ENCODE measurements around the gene CTDP1. TPM values are rescaled to one million over a fixed set of nuclear protein-coding genes. Genes with fewer than 3 reads are reported as not detected.

Gene CTDP1
- total RNA-seq, 4 donors from 2014 or later: 18.6 to 35.3 (median 27.4) TPM

- no peak for TF ChIP-seq EP300 (IDR thresholded peaks at IDR 0.05)
- TF ChIP-seq POLR2AphosphoS5 (IDR thresholded peaks at IDR 0.05): no peak
- no peak for TF ChIP-seq POLR2A (IDR thresholded peaks at IDR 0.05)
- no peak for TF ChIP-seq CTCF (IDR thresholded peaks at IDR 0.05)
These were observed 19.9 kb upstream of the CTDP1 start for GRCh38 chr18:79659733-79660132.

GRCh38 chr18:79662034-79662433 is 17.6 kb upstream of the CTDP1 start:
- no peak overlapping the region for H3K4me3 ChIP-seq
- no peaks in the 10 kb centered on the region for H3K9me3 ChIP-seq
- 65% methylated on average over 4 of the region's 4 CpGs for WGBS
- H3K27ac ChIP-seq: no peak overlapping the region
- TF ChIP-seq CTCF (IDR thresholded peaks at IDR 0.05) (no peak), POLR2A (IDR thresholded peaks at IDR 0.05) (no peak)
- DNase-seq (ENCODE audit: low spot score in 2 of 2): no peak
- peaks cover 5% of the 10 kb centered on the region for H3K27me3 ChIP-seq
- no peaks in the 10 kb centered on the region for H3K4me1 ChIP-seq
- no peaks in the 10 kb centered on the region for H3K36me3 ChIP-seq

More at GRCh38 chr18:79659733-79660132, 19.9 kb upstream of the CTDP1 start:
- Histone ChIP-seq H3K27me3 (peaks cover 5% of the 10 kb centered on the region), H3K4me1 (no peaks in the 10 kb centered on the region), H3K9me3 (no peaks in the 10 kb centered on the region), H3K36me3 (no peaks in the 10 kb centered on the region), H3K4me3 (no peak overlapping the region), H3K27ac (no peak overlapping the region)
- no peak for DNase-seq (ENCODE audit: low spot score in 2 of 2)
- WGBS: 96% methylated on average over 5 of the region's 5 CpGs

GRCh38 chr18:79662439-79662838 is 17.2 kb upstream of the CTDP1 start:
- peaks cover 5% of the 10 kb centered on the region for H3K27me3 ChIP-seq
- H3K9me3 ChIP-seq: no peaks in the 10 kb centered on the region
- TF ChIP-seq POLR2AphosphoS5 (IDR thresholded peaks at IDR 0.05): no peak
- no peaks in the 10 kb centered on the region for H3K4me1 ChIP-seq
- DNase-seq (ENCODE audit: low spot score in 2 of 2): no peak
- no peaks in the 10 kb centered on the region for H3K36me3 ChIP-seq
- no peak overlapping the region for H3K4me3 ChIP-seq
- no peak overlapping the region for H3K27ac ChIP-seq
- 100% methylated on average over 1 of the region's 1 CpG for WGBS

GRCh38 chr18:79664525-79665125 is 15.0 kb upstream of the CTDP1 start:
- DNase-seq (ENCODE audit: low spot score in 2 of 2): no peak
- Histone ChIP-seq H3K36me3 (no peaks in the 10 kb centered on the region), H3K4me3 (no peak overlapping the region), H3K4me1 (no peaks in the 10 kb centered on the region), H3K27ac (no peak overlapping the region), H3K9me3 (no peaks in the 10 kb centered on the region), H3K27me3 (peaks cover 5% of the 10 kb centered on the region)
- WGBS: 68% methylated on average over 3 of the region's 3 CpGs
- no peak for TF ChIP-seq POLR2AphosphoS5 (IDR thresholded peaks at IDR 0.05)
- TF ChIP-seq CTCF (IDR thresholded peaks at IDR 0.05): no peak
- no peak for TF ChIP-seq POLR2A (IDR thresholded peaks at IDR 0.05)
- TF ChIP-seq EP300 (IDR thresholded peaks at IDR 0.05): no peak

- TF ChIP-seq POLR2A (IDR thresholded peaks at IDR 0.05) (no peak), CTCF (IDR thresholded peaks at IDR 0.05) (no peak), POLR2AphosphoS5 (IDR thresholded peaks at IDR 0.05) (no peak), EP300 (IDR thresholded peaks at IDR 0.05) (no peak)
- no peaks in the 10 kb centered on the region for H3K9me3 ChIP-seq
- no peak overlapping the region for H3K27ac ChIP-seq
- no peaks in the 10 kb centered on the region for H3K4me1 ChIP-seq
- no peaks in the 10 kb centered on the region for H3K27me3 ChIP-seq
- no peak for DNase-seq (ENCODE audit: low spot score in 2 of 2)
- H3K36me3 ChIP-seq: no peaks in the 10 kb centered on the region
- H3K4me3 ChIP-seq: no peak overlapping the region
These were observed 11.4 kb upstream of the CTDP1 start for GRCh38 chr18:79668203-79668602.

Measured in suprapubic skin (tissue), 4 donors.